OCI-LY3 (cell line): ENCODE results near the gene PPP2R2C.

Experiments used
- EZH2phosphoT487 ChIP-seq: fragments of 200-600 bp; shearing (Covaris generic); IDR thresholded peaks from 2 replicates; pipeline ENCODE4 v1.6.1; 2018; ENCODE audit warnings: antibody characterized with exemption, mixed run types, low read depth
- TF ChIP-seq, protein P1 (sequence below): fragments of 200-600, 300-600 bp; sonication (generic); IDR thresholded peaks from 2 replicates; pipeline ENCODE4 v1.5.1; 2014; ENCODE audit warnings: antibody characterized with exemption, low read length, low read depth

DNA sequence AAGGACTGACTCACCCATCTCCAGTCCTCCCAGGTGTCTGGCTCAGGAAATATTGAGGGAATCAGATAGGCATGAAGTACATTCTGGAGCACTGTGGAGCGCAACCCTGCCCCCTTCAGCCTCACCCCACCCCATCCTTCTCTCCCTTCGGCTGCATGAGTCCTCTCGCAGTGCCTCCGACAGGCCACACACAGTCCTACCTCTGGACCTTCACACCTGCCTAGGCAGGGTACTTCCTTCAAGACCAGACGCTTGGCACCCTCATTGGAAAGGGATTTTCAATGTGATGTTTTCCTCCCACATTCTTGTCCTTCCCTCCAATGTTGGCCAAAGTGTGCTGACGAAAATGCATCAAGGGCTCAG lies 26.8 kb upstream of the PPP2R2C start:
- TF ChIP-seq, protein P1, sequence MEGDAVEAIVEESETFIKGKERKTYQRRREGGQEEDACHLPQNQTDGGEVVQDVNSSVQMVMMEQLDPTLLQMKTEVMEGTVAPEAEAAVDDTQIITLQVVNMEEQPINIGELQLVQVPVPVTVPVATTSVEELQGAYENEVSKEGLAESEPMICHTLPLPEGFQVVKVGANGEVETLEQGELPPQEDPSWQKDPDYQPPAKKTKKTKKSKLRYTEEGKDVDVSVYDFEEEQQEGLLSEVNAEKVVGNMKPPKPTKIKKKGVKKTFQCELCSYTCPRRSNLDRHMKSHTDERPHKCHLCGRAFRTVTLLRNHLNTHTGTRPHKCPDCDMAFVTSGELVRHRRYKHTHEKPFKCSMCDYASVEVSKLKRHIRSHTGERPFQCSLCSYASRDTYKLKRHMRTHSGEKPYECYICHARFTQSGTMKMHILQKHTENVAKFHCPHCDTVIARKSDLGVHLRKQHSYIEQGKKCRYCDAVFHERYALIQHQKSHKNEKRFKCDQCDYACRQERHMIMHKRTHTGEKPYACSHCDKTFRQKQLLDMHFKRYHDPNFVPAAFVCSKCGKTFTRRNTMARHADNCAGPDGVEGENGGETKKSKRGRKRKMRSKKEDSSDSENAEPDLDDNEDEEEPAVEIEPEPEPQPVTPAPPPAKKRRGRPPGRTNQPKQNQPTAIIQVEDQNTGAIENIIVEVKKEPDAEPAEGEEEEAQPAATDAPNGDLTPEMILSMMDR: no peak
- no peak for TF ChIP-seq EZH2phosphoT487
